Measurements from ENCODE around the gene RMDN2.

DNA sequence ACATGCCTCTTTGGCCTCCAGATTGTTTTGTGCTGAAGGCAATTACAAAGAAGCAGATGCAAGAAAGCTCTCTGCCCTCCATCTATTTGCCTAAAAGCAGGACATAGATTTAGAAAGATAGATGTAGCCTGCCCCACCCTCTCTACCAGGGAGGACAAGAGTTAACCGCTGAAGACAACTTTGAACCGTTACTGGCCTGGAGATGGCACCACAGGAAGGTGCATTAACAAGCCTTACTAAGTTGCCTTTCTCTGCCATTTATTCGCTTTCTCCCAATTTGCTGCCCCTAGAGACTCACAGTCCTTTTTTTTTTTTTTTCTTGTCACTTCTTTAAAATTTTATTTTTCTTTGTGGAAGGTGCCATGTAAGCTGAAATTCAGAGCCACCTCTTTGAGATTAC is 28.8 kb upstream of the RMDN2 start:
- TF ChIP-seq CEBPG (CRISPR knock-in tag; IDR thresholded peaks at IDR 0.05): no peak
- no peak for TF ChIP-seq CEBPG (tag; conservative IDR thresholded peaks at IDR 0.05 in 1 of 2, IDR thresholded peaks at IDR 0.05 in 1 of 2)
- TF ChIP-seq SIX5 (IDR thresholded peaks at IDR 0.05; ENCODE audit: borderline replicate concordance in 1 of 2, insufficient read depth in 1 of 2, low read depth in 1 of 2, low read length in 2 of 2): no peak
- no peak for TF ChIP-seq MXD1 (CRISPR knock-in tag; IDR thresholded peaks at IDR 0.05; ENCODE audit: borderline replicate concordance, poor library complexity, severe bottlenecking)
- TF ChIP-seq CTCF (IDR thresholded peaks at IDR 0.05 in 2 of 3, conservative IDR thresholded peaks at IDR 0.05 in 1 of 3; ENCODE audit: insufficient read depth in 2 of 3, low read depth in 1 of 3, low read length in 3 of 3): peak; percentile 9 to 40 (median 25); a peak in 2 of 6 replicates
- TF ChIP-seq ZNF609 (CRISPR knock-in tag; IDR thresholded peaks at IDR 0.05; ENCODE audit: borderline replicate concordance): no peak
- no peak for TF ChIP-seq RFX5 (IDR thresholded peaks at IDR 0.05; ENCODE audit: low read depth, low read length)

All from K562 (cell line).